ENCODE data around the gene CIZ1.

DNA sequence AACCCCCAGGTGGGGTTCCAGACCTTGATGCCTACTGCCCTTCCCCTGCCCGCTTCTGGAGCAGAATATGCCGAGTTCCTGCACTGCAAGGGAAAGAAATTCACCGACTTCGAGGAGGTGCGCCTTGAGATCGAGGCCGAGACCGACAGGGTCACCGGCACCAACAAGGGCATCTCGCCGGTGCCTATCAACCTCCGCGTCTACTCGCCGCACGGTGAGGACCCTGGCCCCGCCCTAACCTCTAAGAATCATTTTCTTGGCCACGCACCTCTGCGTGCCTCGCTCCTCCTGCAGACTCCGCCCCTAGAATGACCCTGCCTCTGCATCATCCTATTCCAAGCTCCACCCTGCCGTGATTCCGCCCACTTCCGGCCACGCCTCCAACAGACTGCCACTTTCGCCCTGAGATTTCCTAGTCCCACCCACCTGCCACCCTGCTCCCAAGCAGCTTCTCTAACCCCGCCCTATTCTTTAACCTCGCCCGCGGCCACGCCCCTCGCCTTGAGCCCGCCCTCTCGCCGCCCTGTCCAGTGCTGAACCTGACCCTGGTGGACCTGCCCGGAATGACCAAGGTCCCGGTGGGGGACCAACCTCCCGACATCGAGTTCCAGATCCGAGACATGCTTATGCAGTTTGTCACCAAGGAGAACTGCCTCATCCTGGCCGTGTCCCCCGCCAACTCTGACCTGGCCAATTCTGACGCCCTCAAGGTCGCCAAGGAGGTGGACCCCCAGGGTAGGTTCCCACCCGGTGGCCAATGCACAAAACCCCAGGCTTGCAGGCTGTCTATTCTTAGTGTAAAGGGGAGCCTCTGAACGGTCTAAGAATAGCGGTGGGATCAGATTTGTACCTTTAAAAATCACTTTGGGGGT, 27.4 kb upstream of the CIZ1 start:
- TF ChIP-seq, protein P1, sequence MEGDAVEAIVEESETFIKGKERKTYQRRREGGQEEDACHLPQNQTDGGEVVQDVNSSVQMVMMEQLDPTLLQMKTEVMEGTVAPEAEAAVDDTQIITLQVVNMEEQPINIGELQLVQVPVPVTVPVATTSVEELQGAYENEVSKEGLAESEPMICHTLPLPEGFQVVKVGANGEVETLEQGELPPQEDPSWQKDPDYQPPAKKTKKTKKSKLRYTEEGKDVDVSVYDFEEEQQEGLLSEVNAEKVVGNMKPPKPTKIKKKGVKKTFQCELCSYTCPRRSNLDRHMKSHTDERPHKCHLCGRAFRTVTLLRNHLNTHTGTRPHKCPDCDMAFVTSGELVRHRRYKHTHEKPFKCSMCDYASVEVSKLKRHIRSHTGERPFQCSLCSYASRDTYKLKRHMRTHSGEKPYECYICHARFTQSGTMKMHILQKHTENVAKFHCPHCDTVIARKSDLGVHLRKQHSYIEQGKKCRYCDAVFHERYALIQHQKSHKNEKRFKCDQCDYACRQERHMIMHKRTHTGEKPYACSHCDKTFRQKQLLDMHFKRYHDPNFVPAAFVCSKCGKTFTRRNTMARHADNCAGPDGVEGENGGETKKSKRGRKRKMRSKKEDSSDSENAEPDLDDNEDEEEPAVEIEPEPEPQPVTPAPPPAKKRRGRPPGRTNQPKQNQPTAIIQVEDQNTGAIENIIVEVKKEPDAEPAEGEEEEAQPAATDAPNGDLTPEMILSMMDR (IDR thresholded peaks at IDR 0.05): no peak
- no peak for TF ChIP-seq EZH2 (IDR thresholded peaks at IDR 0.05)
- TF ChIP-seq EZH2phosphoT487 (IDR thresholded peaks at IDR 0.05): no peak

Measured in neural progenitor cell (in vitro differentiated cells).